HG03095 (cell line): ENCODE measurements around the gene TMC1.
"Not testable (repeated sequence)": the region's sequence is repeated elsewhere in the genome, so short reads cannot be mapped to it uniquely, and the experiment has no call there.

Experiments used
- ATAC-seq: cut with Tn5 transposase; IDR thresholded peaks from one replicate; pipeline ENCODE4 v1.9.1; 2021; ENCODE audit warnings: moderate library complexity; ENCODE audit not compliant: unreplicated experiment

The TMC1 gene

GRCh38 chr9:72749276-72749675, 227.9 kb downstream of the TMC1 start:
- no peak for ATAC-seq

DNA sequence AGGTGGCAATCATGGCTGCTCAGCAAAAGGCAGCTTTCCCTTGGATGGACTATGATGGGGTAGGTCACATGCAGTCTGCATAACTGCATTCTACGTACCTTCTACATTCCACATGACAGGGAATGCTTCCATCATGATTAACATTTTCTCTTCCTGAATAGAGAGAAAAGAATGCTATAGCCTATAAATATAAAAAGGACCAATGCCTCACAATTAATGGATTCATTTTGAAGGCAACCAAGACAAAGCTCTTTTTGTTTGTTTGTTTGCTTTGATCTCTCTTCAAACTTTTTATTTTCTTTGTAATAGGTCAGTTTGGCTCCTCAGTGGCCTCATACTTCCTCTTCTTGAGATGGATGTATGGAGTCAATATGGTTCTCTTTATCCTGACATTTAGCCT, 230.1 kb downstream of the TMC1 start:
- ATAC-seq, result no peak

- no peak for ATAC-seq
Measured at GRCh38 chr9:72753266-72753893, 232.0 kb downstream of the TMC1 start.

GRCh38 chr9:72755836-72756235, 234.4 kb downstream of the TMC1 start:
- ATAC-seq, result no peak

DNA sequence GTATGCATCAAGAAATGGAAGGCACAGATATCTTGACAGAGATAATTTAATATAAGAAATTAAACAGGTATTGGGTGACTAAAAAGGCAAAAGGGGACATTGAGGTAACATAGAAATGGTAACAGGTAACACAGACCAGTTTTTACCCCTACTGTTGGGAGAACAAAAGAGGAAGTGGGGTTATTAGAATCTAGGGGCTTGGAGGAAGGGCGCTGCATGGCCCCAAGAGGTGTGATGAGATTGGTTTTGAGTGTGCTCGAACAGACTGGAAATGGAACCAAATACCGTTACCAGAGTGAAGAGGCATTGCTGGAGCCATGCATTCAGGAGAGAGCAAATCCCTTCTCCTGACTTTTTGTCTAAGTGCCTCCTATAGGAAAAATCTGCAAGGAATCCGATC, 237.5 kb downstream of the TMC1 start:
- no peak for ATAC-seq

- no peak for ATAC-seq
Measured at GRCh38 chr9:72763022-72763421, 241.6 kb downstream of the TMC1 start.

GRCh38 chr9:72769546-72769945, 248.1 kb downstream of the TMC1 start:
- no peak for ATAC-seq

DNA sequence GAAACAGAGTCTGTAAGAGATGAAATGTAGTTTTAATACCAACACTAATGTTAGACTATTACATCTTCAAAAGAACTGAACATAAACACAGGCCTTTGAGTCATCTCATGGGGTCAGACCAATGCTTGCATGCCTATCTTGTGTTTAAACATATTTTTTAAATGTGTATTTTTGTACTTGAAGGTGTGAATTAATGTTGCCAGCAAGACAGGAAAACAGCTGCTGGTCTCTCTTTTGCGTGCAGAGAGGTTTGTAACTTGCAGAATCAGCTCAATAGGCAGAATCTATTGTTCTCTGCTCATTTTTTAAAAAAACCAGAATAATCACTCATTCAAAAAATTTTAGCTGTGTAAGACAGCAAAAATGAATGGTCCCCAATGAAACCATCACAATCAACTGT, 251.3 kb downstream of the TMC1 start:
- no peak for ATAC-seq

GRCh38 chr9:72773570-72773969, 252.2 kb downstream of the TMC1 start:
- ATAC-seq, result no peak

- ATAC-seq, result no peak
Measured at GRCh38 chr9:72775570-72775969, 254.2 kb downstream of the TMC1 start.

GRCh38 chr9:72779614-72780013, 258.2 kb downstream of the TMC1 start:
- ATAC-seq, result no peak

GRCh38 chr9:72786948-72787347, 265.5 kb downstream of the TMC1 start:
- ATAC-seq, result no peak

DNA sequence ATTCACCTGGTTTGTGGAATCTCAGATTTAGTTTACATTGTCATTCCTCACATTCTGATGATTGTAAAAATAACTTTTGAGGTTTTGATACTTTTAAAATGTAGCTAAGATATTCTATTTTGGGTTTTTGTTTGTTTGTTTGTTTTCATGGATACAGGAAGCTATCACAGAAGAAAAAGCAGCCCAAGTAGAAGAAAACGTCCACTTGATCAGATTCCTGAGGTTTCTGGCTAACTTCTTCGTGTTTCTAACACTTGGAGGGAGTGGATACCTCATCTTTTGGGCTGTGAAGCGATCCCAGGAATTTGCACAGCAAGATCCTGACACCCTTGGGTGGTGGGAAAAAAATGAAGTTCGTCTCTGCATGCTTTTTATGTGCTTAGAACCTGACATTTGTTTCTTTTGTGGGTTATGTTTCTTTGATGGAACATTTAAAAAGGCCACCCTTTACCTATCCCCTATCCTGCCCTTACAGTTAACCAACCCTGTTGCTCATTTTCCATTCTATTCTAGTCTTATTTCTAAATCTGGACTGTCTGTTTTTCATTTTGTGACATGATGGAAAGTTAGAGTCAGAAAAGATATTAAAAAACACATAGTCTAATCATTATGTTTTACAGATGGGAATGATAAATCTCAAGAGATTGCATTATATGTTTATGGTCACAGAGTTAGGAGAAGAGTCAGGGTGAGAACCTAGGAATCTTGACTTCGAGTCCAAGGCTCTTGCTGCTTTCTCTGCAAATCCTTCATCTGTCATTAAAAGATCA, 267.7 kb downstream of the TMC1 start:
- no peak for ATAC-seq

- ATAC-seq, result no peak
Measured at GRCh38 chr9:72789885-72790284, 268.5 kb downstream of the TMC1 start.

GRCh38 chr9:72790989-72791388, 269.6 kb downstream of the TMC1 start:
- no peak for ATAC-seq

- ATAC-seq, result no peak
Measured at GRCh38 chr9:72791436-72791835, 270.0 kb downstream of the TMC1 start.

- ATAC-seq, result no peak
Measured at GRCh38 chr9:72794946-72795345, 273.5 kb downstream of the TMC1 start.

DNA sequence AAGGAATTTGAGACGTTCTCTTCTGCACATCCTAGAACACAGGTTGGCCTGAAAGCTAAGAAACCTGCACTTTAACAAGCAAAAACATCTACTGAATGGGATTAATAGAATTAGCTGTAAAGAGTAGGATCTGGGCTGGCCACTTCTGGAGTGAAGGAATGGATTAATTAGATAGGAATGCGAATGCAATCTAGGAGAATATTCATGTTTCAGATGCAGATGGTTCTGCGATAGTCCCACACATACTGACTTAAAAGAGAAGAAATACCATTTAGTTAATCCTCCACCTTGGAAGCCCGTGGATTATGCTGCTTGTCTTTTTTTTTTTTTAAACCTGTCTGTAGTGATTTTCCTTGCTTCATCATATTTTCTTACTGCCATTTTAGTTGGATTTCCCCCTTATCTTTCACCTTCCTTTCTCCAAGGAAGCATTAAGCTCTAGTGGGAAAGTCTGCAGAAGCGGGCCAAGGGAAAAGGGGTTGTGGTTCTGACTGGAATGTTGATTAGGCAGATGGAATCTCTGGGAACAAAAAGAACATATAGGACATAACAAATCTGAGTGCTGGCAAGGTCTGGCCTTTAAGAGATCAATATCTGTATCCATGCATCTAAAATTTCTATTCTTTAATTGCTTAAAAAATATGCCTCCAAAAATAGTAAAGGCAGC, 279.1 kb downstream of the TMC1 start:
- ATAC-seq, result no peak

DNA sequence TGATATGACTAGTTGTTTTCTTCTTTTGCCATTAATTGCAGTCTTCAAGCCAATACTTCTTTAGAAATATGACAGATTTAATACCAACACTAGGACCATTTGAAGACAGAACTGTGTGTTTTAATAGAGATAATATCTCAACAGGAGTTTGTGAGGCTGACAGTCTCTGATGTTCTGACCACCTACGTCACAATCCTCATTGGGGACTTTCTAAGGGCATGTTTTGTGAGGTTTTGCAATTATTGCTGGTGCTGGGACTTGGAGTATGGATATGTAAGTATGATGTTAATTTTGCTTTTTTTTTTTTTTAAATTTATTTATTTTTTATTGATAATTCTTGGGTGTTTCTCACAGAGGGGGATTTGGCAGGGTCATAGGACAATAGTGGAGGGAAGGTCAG, 283.8 kb downstream of the TMC1 start:
- ATAC-seq, result no peak

DNA sequence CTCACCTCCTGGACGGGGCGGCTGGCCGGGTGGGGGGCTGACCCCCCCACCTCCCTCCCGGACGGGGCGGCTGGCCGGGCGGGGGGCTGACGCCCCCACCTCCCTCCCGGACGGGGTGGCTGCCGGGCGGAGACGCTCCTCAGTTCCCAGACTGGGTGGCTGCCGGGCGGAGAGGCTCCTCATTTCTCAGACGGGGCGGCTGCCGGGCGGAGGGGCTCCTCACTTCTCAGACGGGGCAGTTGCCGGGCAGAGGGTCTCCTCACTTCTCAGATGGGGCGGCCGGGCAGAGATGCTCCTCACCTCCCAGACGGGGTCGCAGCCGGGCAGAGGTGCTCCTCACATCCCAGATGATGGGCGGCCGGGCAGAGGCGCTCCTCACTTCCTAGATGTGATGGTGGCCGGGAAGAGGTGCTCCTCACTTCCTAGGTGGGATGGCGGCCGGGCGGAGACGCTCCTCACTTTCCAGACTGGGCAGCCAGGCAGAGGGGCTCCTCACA, 285.0 kb downstream of the TMC1 start:
- ATAC-seq, result not testable (repeated sequence)

DNA sequence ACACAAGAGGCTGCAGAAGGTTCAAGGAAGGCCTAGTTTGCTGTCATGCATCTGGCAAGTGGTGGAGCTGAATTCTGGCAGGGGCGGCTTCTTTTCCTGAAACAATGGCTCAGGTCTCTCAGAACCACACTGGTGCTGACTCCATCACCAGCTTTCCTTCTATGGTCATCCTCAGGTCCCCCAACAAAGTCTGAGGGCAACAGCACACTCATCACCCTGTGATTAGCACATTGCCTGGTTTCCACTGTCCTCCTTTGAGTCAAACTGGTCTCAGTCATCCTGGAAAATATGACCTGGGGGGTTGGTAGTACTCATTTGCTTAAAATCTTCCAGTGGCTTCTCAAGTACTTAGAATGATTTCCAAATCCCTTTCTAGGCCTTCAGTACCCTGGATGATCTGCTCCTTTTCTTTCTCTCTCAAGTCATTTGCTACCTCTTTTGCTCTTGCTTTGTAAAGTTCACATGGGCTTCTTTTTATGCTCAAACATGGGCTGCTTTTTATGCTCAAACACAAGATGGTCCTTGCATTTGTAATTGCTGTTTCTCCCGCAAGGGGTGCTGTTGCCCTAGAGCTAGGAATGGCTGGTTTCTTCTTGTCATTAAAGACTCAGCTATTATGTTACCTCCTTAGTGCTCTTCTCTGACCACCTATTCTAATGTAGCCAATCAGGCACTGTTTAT, 286.5 kb downstream of the TMC1 start:
- ATAC-seq, result no peak

- ATAC-seq, result no peak
Measured at GRCh38 chr9:72808446-72808768, 287.0 kb downstream of the TMC1 start.
